GM21619 (cell line): ENCODE measurements around the gene TTLL9.

Experiments used
- ATAC-seq: cut with Tn5 transposase; IDR thresholded peaks from one replicate; pipeline ENCODE4 v1.9.1; 2021; ENCODE audit not compliant: unreplicated experiment

Gene TTLL9

DNA sequence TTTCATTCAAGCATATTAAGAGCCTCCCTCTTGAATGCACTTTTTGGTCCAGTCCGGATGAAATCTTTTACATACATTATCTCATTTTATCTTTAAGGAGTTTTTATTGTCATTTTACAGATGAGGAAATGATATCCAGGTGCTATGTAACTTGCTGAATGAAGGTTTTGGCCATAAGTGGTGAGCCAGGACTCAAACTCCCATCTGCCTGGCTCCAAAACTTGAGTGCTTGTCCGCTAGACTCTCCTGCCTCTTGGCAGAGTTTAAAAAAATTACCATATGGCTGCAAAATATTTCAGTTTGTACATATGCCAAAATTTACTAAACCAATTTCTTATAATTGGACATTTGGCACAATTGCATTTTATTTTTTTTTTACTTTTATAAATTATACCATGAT lies 69.2 kb downstream of the TTLL9 start:
- ATAC-seq: no peak

DNA sequence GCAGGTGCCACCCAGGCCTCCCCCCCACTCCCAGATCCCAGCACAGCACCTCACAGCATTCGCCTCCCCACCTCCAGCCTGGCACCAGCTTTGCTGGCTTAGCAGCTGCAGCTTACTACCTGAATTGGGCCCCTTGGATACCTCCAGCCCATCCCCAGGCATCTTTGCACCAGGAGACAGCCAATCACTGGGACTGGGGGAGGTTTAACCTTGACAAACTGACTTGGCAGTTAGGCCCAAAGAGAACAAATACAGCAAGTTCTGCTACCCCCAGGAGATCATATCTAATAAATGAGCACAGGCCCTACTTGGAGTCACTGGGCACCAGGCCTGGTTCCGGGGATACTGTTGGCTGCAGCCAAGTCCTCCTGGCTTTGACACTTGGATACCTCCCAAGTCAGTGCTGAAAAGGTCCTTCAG lies 72.6 kb downstream of the TTLL9 start:
- ATAC-seq: no peak

DNA sequence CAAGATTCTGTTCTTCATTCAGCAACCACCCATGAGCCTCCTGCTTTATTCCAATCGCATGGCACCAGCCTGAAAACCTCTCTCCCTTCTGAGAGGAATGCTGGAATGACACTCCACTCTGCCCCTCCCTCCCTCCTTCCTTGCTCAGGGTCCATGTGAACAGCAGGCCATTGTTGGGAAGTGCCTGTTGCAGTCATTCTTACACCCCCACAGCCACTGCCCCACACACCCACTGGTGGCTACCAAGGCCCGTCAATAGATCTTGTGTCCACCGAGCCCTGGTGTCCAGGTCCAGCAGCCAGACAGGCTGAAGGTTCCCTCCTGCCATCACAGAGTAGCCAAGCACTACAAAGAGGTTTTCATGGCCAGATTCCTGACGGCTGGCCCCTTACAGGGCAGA lies 74.9 kb downstream of the TTLL9 start:
- ATAC-seq: no peak

DNA sequence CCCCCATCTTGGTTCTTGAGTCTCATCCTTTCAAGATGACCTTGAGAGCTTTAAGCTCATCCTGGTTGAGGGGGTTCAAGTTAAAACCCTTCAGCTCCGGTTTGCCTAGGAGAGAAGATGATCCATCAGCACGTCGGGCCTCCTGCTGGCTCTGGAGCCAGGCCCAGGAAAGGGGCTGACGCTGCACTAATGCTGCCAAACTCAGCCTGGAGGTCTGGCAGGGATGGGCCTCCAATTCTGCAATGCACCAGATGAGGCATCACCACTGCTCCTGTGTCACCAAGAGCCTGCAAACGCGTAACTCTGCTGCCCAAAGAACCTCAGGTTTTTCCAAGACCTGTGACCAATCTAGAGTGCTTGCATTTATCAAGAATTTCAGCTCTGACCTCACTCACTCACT lies 75.4 kb downstream of the TTLL9 start:
- no peak for ATAC-seq

DNA sequence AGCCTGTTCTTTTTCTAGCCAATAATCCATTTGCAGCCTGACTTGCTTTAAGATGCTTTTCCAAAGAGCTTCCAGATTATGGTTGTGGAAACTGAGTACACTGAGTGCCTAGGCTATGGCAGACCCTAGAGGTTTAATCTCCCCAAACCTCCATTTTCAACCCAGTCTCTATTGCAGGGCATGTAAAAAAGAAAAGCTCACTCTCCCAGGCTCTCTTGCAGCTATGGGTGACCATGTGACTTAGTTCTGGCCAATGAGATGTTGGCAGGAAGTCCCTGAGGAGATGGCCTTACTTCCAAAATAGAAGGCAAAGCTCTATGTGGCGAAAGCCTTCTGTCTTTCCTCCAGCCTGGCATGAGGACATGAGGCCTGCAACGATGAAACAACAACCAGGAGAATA lies 77.6 kb downstream of the TTLL9 start:
- no peak for ATAC-seq

DNA sequence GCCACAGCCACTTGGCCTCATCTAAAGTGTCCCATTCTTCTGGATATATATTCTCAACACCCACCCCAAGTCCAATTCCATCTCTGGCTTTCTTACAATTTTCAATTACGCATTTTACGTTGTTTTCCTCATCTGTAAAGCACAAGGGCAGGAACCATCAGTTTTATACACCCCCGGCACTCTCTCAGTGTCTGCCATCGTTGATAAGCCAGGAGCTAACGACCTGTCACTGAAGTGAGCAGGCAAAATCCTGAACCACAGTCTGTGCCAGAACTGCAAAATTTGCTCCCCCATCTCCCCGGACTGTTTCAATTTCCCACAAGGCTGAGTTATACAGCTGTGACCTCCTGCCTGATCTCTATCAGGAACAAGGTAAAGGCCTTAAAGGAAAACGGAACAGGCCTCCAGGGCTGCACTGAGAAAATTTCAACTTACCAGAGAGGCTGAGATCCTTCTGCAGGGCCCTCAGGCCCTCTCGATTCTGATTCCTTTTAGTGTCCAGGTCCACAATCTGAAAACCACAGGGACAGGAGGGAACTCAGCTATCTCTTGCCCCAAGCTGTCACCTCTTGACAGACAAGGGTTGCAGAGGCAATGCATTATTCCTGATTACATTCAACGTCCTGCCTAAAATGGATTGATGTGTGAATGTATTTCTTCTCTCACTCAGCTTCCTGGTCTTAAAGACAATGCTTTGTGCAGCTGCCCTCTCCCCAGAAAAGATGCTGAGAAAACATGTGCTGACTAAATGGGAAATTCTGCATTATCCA lies 79.6 kb downstream of the TTLL9 start:
- no peak for ATAC-seq

DNA sequence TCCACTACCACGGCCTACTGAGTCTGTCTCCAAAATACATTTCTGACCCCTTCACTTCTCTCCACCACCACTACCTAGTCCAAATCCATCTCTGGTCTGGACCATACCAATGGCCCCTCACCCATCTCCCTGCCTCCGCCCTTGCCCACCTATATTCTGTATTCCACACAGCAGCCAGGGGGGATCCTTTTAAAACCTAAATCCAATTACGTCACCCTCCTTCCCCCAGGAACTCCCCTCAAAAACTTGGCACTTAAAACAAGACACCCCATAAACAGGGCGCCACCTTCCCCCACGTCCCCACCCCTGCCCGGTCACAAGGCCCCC lies 80.7 kb downstream of the TTLL9 start:
- no peak for ATAC-seq

DNA sequence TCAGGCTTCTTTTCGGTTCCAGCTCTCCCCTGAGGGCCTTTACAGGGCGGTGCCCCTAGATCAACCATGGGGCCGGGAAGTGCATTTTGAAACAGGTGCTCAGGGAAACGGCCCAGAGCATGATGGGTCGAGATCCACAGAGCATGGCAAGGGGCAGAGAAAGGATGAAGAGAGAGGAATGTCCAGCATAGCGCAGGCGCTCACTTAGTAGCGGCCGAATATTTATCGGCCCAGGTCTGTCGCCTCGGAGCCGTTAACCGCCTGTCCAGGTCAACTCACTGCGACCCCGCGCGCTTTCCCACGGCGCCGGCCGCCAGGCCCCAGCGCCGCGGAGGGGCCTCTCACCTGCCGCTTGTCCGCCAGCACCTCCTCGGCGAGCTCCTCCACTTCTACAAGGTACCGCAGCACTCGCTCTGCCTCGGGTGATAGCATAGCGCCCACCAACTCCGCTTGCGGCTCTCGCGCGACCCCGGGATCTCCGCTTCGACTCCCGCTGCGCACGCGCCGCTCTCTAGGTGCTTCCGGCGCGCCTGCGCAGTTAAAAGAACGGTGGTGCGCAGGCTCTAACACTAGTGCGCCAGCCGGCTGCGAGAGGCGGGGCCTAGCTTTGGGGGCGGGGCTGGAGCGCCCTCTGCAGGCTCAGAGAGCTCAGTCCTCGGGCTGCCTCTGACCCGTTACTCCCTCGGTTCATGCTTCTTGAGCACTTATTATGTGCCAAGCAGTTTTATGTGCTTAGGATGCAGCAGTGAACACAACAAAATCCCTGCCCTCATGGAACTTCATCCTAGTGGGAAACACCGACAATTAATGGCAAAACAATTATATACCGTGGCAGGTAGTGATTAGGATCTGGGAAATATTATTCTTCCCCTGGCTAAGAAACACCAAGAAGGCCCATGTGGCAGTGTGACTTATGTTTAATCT lies 81.4 kb downstream of the TTLL9 start, which contains the start of gene PDRG1:
Gene PDRG1 (minus strand): TSS at position 517 of the 924 bp plus-strand sequence. CDS start 85 bp downstream, at position 432.
- peak; percentile 88 for ATAC-seq

DNA sequence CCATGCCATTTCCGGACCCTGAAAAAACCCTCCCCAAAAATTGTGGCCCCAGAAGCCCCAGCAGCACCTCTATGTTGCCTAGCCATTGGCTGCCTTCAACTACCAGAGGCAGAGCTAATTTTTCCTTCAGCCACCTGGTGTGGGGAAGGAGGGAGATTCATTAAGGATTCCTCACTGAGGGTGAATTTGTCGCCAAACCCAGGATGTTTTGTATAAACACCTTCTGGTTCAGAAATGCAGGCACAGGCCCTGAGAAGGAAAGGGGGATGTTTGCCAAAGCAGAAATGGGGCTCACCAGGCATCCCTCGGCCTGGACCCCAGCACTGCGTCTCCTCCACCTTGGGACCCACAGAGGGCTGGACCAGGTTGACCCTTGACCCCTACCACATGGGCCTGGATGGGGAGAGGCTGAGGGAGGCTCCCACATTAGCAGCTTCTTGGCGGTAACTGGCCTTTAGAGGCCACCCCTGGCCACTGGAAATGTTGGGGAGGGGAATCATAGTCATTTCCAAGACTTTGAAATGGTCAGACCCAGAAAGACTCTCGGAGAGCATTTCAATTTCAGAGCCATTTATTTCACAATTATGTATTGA lies 83.2 kb downstream of the TTLL9 start:
- ATAC-seq: no peak

DNA sequence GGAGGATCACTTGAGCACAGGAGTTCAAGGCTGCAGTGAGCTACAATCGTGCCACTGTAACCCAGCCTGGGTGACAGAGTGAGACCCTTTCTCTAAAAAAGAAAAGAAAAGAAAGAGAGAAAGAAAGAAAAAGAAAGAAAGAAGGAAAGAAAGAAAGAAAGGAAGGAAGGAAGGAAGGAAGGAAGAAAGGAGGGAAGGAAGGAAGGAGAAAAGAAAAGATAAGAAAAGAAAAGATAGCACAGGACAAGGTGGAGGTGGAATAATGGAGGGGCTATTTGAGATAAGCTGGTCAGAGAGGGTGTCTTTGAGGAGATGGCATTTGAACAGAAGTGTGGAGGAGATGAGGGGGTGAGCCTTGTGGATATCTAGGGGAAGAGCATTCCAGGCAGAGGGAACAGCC lies 84.1 kb downstream of the TTLL9 start:
- ATAC-seq: no peak

DNA sequence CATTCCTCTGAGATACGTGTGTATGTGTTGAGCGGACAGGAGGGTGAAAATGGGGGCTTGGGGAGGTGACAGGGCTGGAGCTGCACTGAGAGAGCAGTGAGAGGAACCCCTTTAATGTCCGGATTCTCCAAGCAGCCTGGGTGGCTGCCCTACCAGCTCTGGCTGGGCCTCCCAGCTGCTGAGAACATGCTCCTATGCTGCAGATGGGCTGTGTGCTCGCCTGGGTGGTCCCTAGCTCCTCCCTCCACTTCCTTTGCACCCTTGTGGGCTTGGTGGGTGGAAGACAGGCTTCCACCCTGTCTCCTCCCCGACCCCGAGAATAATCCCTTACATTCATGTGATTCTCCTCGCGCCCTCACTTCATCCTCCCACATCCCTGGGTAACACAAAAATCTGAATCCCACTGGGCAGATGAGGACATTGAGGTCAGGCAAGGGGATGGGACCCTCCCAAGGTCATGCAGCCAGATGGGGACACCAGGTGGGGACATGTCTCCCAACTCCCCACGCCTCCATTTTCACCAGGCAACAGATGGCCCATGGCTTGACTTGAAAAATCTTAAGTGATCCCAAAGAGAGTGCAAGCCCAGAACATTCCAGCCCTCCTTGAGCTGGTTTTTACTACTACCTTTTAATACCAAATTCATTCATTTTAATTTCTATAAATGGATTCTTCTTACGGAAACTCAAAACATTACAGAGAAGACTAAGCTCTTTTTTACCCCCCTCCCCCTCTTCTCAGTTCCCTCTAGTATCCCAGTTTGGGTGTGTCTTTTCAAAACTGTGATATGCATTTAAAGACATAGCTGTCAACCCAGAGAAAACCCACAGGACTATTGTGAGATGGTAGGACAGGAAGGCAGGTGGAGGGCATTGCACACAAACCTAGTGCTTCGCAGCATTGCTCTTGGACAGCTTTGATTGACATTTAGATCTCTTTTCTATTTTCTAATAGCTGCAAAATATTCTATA lies 86.4 kb downstream of the TTLL9 start:
- ATAC-seq: no peak

DNA sequence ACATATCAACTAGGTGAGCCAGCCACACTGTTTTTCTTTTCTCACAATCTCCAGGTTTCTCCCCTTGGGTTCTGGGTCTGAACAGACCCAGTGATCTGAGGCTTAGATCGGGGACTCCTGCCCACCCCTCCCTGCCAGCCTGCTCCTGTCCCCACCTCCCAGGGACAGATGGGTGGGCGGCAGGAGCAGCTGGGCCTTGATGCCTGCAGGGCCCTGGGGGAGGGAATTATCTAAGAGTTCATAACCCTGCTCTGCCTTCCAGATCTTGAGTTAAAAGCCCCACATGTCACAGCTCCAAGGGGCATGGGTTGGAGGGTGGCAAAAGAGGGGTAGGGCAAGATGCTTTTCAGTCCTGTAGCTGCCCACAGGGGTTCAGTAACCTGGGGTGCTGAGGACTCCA lies 92.3 kb downstream of the TTLL9 start:
- no peak for ATAC-seq

DNA sequence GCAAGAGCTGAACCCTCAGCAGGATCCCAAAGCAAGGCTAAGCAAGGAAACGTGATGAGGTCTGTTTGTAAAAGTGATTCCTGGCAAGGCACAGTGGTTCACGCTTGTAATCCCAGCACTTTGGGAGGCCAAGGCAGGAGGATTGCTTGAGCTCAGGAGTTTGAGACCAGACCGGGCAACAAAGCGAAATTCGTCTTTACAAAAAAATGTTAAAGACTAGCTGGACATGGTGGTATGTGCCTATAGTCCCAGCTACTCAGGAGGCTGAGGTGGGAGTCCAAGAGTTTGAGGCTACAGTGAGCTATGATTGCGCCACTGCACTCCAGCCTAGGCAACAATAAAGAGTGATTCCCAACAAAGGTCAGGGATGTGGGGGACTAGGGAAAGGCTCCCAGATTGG lies 93.5 kb downstream of the TTLL9 start:
- no peak for ATAC-seq

DNA sequence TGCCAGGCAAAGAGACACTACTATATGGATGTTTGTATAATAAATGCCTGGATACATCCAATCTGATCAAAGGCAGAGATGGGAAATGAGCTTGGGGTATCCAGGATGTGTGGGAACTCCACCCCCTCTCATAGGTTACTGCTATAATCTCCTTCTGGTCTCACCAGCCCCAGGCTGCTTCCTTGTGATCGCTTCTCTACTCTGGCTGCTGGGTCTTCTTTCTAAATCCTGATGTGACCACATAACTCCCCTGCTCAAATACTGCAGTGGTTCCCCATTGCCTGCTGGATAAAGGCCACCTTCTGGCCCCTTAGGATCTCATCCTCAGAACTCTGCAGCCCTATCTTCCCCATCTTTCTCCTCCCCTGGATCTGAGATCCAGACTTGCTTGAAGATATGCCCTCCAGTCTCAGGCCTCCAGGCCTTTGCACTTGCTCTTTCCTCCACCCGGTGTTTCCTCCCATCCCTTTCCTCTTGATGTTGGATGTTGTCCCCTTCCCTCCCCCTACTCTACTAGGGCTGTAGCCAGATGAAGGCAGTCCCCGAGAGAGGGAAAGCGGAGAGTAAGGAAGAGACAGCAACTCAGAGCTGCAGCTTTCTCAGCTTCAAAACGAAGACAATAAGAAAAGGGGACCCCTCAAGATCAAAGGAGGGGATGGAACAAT lies 96.7 kb downstream of the TTLL9 start:
- no peak for ATAC-seq

DNA sequence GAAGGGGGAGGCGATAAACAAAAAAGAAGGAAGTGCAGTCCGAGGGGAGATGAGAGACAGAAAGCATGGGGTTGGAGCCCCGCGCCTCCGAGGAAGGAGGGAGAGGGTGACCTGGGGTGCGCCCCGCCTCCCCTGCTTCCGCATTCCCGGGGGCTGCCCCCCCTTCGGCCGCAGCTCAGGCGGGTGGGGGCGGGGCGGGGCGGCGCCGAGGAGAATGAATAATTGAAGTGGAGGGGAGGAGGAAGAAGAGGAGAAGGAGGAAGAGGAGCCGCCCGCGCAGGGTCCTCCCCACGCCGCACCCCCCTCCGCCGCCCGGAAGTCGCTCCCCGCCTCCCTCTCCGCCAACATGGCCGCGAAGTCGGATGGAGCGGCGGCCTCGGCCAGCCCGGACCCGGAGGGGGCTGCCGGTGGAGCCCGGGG lies 97.4 kb downstream of the TTLL9 start, which contains the start of gene XKR7:
Gene XKR7 (plus strand): TSS at position 322 of the 420 bp plus-strand sequence. CDS start 25 bp downstream, at position 347.
- no peak for ATAC-seq

DNA sequence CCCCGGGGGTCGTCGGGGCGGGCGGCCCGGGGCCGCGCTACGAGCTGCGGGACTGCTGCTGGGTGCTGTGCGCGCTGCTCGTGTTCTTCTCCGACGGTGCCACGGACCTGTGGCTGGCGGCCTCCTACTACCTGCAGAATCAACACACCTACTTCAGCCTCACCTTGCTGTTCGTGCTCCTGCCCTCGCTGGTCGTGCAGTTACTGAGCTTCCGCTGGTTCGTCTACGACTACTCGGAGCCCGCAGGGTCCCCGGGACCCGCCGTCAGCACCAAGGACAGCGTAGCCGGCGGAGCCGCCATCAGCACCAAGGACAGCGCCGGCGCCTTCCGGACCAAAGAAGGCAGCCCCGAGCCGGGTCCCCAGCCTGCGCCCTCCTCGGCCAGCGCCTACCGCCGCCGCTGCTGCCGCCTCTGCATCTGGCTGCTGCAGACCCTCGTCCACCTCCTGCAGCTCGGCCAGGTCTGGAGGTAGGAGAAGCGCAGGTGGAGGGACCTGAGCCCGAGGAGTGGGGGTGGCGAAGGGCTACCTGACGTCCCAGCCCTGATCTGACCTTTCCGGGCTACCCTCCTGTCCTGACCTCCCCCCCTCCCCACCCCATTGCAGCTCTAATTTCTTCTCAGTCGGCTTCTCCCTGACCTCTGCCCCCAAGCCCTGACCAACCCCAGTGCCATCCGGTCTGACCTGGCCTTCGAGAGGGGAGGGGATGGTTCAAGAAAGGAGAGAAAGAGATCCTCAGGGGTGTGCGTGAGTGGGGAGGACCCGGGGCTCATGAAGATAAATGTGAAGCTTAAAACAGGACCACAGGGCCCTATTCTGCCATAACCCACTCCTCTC lies 98.1 kb downstream of the TTLL9 start:
- ATAC-seq: no peak

DNA sequence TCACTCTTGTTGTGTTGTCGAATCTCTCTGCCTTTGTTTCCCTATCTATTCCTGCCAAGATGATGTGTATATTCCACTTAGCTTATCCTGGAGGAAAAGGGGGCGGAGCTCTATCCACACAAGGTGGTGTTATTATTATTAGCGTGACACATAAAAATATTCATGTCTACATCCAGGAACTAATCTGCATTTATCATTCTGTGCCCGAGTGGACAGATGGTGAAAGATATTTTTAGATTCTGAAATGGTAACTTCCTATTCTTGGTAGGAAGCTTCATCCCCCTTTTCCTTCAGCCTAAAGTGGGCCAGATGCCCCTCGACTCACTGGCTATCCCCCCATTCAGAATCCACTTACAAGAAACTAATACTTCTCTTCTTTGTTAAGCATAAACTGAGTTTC lies 99.6 kb downstream of the TTLL9 start:
- no peak for ATAC-seq

DNA sequence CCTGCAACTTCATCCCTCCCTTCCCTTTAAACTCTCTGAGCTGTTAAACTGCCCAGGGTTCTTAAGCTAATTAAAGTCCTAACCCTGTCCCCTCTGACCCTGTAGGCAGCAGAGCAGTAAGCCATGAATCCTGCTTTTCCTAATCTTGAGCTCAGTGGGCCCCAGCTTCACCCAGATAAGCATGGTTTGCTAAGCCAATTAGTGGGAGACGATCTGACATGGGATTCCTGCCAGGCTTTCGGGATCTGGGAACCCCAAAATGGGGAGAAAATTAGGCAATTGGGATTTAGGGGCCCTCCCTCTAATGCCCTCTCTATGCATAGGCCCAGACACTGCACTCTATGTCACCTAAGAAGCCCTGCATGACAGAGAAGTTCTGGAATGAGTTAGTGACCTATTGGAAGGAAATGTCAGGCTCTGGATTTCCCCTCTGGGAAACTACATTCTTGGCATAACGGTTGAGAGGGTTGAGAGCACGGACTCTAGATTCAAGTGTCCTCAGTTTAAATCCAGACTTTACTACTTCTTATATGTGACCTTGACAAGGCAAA lies 102.1 kb downstream of the TTLL9 start:
- no peak for ATAC-seq

DNA sequence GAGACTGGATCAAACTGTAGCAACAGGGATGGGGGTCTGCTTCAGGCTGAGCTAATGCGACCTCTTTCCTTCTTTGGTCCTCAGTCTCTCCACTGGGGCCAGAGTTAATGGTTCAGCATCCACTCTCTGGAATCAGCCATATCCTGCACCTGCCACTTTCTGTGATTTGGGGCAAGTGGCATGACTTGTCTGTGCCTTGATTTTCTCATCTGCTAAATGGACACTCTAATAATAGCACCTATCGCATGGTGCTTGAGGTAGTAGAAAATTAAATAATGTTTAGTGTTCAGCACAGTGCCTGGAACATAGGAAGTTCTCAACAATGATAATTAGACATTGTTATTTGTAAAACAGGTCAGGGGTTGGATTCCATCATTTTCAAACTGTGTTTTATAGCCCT lies 103.9 kb downstream of the TTLL9 start:
- no peak for ATAC-seq
